Stimulated activated CD4-positive, alpha-beta T cell treated with anti-CD3 and anti-CD28 coated beads, Interleukin-1b, Interleukin-23, amount 100 ng/mL, for 24 hours (primary cell): Measurements from ENCODE around the gene FBXO10.
"Not testable (repeated sequence)": the region's sequence is repeated elsewhere in the genome, so short reads cannot be mapped to it uniquely, and the experiment has no call there.

Experiments
- DNase-seq, 4 experiments: peaks; one replicate each; pipeline ENCODE4 v3.0.0-alpha.2; 2020; ENCODE audit warnings: low read depth in 4 of 4, low spot score in 1 of 4

The FBXO10 gene

GRCh38 chr9:37477987-37478619 is 98.1 kb downstream of the FBXO10 start:
- DNase-seq, result not testable (repeated sequence)

- not testable (repeated sequence) for DNase-seq
Measured at GRCh38 chr9:37477443-37477842, 98.7 kb downstream of the FBXO10 start.

GRCh38 chr9:37476930-37477329 is 99.2 kb downstream of the FBXO10 start:
- no peak for DNase-seq

- no peak for DNase-seq
Measured at GRCh38 chr9:37474438-37474837, 101.7 kb downstream of the FBXO10 start.

GRCh38 chr9:37473982-37474381 is 102.2 kb downstream of the FBXO10 start:
- DNase-seq, result not testable (repeated sequence)

GRCh38 chr9:37471942-37472684 is 104.1 kb downstream of the FBXO10 start:
- no peak for DNase-seq

GRCh38 chr9:37468620-37469019 is 107.6 kb downstream of the FBXO10 start:
- no peak for DNase-seq

- DNase-seq, result not testable (repeated sequence)
Measured at GRCh38 chr9:37467530-37467929, 108.7 kb downstream of the FBXO10 start.

GRCh38 chr9:37466037-37466709 is 110.0 kb downstream of the FBXO10 start:
- peak in 2 of 4 experiments; percentile 22 for DNase-seq

- peak; percentile 97 to 99 (median 98) for DNase-seq
Measured at GRCh38 chr9:37465249-37466036, 110.7 kb downstream of the FBXO10 start, which contains the start of gene ZBTB5. Gene ZBTB5 (minus strand): TSS chr9:37465450. CDS start chr9:37442551, 22,899 bp downstream.

- peak; percentile 42 to 73 (median 60) for DNase-seq
Measured at GRCh38 chr9:37464426-37465248, 111.5 kb downstream of the FBXO10 start.

- no peak for DNase-seq
Measured at GRCh38 chr9:37464006-37464405, 112.2 kb downstream of the FBXO10 start.
